GM19043 (cell line): Measurements from ENCODE around the gene LRRC45.
"Not testable (repeated sequence)": the region's sequence is repeated elsewhere in the genome, so short reads cannot be mapped to it uniquely, and the experiment has no call there.

Experiments
- ATAC-seq: cut with Tn5 transposase; IDR thresholded peaks from one replicate; pipeline ENCODE4 v1.9.1; 2021; ENCODE audit warnings: low read depth; ENCODE audit not compliant: unreplicated experiment

Gene LRRC45

GRCh38 chr17:82022981-82023446 is at the start of gene LRRC45:
Gene LRRC45, plus strand, starts transcription at chr17:82023305. Its CDS starts 339 bp downstream, at chr17:82023644.
- peak; percentile 89 for ATAC-seq

DNA sequence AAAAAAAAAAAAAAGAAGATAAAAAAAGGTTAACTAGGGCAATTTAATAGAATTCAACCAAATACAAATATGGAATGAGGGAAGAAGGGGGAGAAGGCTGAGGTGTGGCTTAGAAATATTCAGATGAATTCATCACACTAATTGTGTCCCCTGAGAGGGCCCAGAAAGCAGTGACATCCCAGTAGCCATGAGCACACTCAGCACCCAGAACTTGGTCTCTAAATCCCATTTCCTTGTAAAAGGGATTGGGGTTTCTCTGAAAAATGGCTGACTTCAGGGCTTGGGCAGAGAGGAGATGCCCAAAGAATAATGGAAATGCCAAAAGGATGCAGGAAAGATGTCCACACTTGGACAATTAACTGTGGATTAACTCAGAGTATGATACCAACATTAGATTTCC is 49.7 kb upstream of the LRRC45 start:
- no peak for ATAC-seq

- ATAC-seq: no peak
Observed at GRCh38 chr17:81976332-81977210, 46.5 kb upstream of the LRRC45 start.

DNA sequence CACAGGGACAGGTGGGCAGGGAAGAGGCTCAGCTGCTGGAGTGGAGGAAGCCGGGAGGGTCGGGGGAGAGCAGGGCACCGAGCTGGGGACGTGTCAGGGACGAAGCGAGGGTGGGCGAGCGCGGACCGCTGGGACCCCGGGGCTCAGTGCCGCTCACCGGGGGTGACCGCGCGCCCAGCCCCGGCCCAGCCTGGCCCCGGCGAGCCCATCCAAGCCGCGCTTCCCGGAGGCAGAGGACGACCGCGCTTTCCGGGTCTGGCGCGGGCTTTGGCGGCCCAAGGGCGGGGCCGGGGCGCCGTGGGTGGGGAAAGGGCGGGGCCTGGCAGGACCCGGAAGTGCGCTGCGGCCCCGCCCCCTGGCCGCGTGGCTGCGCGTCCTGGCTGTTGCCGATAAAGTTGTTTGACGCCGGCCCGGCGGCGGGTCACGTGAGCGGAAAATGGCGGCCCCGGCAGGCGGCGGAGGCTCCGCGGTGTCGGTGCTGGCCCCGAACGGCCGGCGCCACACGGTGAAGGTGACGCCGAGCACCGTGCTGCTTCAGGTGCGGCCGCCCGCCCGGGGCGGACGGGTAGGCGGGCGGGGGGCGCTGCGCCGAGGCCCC is 45.8 kb upstream of the LRRC45 start, which contains the start of gene ASPSCR1:
Gene ASPSCR1 (plus strand): TSS at position 419 of the 598 bp plus-strand sequence. CDS start 18 bp downstream, at position 437.
- peak; percentile 58 for ATAC-seq

DNA sequence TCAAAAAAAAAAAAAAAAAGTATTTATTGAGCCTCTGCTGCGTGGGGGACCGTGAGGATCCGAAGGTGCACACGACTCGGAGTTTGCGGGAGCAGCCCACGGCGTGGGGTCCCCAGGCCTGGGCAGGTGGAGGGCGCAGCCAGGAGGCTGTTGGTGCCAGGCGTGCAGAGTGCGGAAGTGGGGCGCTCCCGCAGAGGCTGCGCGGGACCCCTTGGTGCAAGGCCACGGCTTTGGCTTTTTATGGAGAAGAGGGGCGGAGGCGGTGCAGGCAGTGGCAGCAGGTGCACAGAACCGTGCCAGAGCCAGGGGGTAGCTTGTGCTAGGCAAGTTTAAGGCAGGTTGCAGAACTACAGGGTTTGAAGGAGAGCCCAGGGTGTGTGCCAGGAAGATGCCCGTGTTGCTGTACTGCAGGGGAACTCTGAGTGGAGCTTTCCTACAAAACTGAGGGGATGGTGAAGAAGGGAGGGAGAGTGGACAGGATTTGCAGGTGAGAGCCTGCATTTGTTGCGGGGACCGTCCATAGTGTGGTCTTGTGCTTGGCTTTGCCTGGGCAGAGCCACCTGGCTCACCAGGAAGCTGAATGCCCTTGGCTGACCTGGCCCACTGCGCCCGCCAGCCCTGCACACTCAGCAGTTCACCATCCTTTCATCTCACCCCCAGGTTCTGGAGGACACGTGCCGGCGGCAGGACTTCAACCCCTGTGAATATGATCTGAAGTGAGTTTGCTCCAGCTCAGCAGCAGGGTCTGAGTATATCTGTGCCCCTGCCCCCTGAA is 44.4 kb upstream of the LRRC45 start:
- ATAC-seq: no peak

DNA sequence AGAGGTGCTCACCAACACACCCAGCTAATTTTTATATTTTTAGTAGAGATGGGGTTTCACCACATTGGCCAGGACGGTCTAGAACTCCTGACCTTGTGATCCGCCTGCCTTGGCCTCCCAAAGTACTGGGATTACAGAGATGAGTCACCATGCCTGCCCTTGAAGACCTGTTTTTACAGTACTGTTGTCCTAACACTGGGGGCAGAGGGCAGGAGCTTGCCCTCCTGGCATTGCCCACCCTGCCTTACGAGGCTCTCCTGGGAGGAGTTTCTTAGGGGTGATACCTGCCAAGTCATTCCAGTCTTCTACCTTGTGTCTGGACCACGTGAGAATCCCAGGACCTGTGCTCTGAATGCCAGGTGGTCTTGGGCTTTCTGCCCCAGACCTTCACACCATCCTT is 43.0 kb upstream of the LRRC45 start:
- no peak for ATAC-seq

DNA sequence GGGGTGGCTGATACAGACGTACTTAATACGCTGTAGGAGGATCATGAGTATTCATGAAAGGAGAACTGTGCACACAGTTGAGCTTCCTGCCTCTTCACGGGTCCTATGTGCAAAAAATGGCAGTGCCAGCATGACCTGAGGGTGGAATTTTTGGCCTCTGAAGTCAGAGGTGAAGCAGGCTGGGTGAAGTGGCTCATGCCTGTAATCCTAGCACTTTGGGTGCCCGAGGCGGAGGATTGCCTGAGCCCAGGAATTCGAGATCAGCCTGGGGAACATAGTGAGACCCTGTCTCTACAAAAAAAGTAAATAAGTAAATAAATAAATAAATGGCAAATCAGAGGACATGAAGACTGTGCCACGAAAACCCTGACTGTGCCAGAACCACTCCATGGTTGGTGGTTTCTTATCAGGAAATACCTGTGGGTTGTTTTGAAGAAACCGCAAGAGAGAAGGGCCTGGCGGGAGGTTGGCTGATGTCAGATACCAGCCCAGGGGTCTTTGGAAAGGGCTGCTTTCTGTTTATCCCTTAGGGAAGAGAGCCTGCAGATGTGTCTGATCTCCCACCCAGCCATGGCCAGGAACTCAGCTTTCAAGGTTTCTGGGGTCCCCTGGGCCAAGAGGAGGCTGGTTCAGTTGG is 42.3 kb upstream of the LRRC45 start:
- no peak for ATAC-seq

- not testable (repeated sequence) for ATAC-seq
Observed at GRCh38 chr17:81981511-81981910, 41.6 kb upstream of the LRRC45 start.

DNA sequence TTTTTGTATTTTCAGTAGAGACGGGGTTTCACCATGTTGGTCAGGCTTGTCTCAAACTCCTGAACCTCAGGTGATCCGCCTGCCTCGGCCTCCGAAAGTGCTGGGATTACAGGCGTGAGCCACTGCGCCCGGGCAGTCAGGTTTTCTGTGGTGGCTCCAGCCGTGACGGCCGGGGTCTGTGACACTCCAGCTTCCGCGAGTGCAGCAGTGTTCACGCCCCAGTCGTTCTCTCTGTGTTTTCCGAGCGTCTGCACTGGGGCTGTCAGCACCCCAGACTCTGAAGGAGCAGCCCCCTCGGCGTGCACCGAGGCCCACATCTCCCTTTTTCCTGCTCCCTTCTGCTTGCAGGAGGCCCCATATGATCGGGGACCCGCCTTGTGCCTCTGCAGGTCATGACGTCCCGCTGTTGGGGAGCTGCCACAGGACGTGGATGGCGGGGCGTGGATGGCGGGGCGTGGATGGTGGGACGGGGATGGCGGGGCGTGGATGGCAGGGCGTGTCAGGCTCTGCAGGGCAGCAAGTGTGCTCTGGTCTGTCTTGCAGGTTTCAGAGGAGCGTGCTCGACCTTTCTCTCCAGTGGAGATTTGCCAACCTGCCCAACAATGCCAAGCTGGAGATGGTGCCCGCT is 40.0 kb upstream of the LRRC45 start:
- no peak for ATAC-seq

GRCh38 chr17:81983639-81984373 is 39.3 kb upstream of the LRRC45 start:
- ATAC-seq: no peak

GRCh38 chr17:81984773-81985410 is 38.2 kb upstream of the LRRC45 start:
- ATAC-seq: no peak

DNA sequence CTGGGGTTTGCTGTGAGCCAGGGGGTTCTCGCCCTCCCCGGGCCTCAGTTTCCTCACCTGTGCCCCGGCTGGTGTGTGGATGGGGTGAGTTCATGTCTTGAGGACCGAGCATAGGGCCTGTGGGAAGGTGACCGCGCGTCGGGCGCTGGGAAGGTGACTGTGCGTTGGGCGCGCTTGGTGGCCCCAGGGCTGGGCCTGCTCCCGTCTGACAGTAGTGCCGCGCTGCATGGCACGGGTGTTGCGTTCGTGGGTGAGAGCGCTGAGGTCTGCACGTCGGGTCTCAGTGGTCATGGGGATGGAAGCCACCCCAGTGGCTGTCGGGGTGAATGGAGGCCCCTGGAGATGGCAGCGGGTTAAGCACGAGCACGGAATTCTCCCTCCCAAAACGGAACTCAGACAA is 36.5 kb upstream of the LRRC45 start:
- ATAC-seq: no peak

GRCh38 chr17:81987161-81987770 is 35.8 kb upstream of the LRRC45 start:
- no peak for ATAC-seq

DNA sequence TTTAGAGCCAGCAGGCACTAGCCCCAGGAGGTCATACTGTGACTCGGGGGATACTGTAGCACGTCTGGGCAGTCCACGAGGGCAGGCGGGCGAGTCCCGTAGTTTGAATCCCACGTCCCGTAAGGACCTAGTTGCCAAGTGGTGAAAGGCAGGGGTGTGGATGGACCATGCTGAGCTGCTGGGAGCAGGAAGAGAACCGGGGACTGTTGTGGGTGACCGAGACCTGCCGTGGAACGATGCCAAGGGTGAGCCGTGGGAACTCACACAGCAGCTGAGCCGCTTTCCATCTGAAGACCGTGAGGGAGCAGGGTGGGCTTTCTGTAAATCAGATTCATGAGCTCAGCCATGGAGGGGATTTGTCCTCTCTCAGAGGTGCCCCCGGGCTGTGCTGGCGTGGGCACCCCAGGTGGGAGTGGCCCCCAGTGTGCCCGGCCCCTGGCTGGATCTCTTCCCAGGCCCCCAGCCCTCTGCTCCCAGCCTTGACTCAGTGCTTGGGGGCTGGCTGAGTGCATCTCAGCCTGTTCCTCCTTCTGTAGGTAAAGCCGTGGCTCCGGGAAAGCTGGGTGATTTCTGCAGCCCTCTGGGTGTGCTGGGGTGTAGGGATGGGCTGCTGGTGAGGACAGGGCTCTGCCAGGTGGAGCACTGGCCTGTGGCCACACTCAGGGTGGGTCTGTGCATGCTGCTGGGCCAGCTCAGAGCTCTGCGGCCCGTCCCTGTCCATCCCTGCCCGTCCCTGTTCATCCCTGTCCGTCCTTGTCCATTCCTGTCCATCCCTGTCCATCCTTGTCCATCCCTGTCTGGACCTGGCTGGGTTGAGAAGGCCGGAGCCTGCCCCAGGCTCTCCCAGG is 32.0 kb upstream of the LRRC45 start:
- ATAC-seq: no peak

DNA sequence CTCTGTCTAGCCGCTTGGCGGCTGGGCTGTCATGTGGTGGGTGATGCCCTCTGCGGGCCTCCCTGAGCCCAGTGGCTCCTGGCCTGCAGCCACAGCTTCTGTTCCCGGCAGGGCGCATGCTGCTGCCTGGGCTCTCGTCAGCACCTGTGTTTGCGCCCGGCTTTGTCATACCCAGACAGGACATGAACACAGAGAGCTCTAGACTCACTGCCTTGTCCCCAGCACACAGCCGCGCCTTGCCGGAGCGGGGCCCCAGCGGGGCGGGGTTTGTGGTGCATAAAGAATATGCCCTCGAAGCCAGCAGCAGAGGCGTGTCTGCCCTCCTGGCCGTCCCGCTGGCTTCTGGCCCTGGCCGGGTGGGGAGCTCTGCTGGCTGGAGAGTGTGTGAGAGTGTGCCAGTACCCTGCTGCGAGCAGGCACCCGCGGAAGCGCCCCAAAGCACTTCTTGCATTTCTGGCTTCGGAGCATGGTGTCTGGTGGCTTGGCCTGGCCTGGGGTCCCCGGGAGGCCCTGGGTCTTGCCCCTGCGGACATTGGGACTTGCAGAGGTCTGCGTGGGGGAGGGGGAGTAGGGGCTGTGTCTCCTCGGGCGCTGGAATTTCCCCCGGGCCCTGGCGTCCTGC is 31.3 kb upstream of the LRRC45 start:
- ATAC-seq: no peak

DNA sequence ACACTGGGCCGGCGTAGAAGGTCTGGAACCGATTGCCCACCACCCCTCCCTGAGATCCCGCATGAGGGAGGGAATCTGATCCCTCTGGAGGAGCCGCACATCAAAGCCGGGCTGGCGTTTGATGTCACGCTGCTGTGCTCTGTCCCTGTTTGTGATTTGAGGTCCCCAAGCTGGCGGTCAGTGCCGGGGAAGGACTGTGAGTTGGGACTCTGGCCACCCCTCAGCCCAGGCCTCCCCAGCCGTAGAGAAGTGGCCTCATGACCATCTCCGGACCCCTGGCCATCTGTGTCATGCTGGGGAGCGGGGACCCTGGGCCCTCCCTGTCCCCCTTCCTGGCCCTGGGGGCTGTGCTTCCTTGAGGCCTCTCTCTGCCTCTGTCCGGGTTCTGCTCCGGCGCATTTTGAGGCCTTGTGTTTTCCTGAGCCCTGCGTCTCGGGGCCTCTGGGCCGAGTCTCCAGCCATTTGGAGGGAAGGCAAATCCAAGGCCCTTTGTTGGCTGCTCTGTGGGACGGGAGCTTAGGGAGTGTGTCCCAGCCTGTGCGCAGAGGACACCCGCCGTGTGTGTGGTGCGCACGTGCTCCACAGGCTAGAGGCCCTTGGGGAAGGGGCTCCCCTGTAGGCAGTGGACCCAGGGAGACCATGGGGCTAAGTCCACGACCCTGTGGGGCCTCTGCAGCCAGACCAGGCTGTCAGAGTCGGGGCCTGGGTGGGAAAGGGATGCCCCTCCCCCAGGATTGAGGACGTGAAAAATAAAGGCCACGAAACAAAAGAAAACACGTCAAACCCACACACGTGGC is 30.6 kb upstream of the LRRC45 start:
- no peak for ATAC-seq
